ENCODE results near the gene KRTAP7-1. TPM values are rescaled to one million over a fixed set of nuclear protein-coding genes. Genes with fewer than 3 reads are reported as not detected.

Gene KRTAP7-1
- polyA plus RNA-seq, 1 donor: not detected

DNA sequence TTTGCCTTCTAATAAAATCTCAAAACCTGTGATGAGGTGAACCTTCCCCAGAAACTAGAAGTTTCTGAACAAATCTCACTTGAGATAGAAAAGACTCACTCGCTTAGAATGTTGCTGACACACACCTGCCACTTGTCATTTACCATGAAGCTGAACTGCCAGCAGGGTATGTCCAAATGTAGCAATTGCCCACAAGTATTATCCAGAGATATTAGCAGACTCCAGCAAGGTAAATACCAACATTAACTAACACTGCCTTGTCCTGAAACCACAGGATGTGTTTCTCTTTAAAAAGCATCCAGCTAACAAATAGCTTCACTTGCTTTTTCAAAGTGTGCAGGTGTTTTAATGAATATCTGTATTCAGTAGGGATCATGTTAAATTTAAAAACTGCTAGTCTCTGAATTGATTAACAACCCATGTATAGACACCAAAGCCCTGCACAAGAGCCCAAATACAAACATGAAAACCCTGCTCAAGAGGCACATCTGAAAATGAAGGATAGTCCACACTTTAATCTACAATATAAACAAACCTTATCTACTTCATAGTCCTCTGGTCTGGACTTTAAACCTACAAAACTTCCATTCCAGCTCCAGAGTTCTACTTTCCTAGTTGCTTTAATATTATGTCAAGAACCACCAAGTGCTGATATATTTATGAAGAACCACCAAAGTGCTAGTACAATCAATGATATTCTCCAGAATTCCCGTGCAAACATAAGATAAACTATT, 35.8 kb downstream of the KRTAP7-1 start:
- 43% methylated on average over 1 of the region's 2 CpGs for WGBS (ENCODE audit: insufficient coverage, low lambda C conversion rate)
- Histone ChIP-seq H3K27ac (ENCODE audit: low read length) (no peak overlapping the region), H3K36me3 (ENCODE audit: control insufficient read depth, insufficient read depth, low read length) (no peaks in the 10 kb centered on the region), H3K4me1 (ENCODE audit: control insufficient read depth, insufficient read depth, low read length) (peaks cover 3% of the 10 kb centered on the region), H3K27me3 (ENCODE audit: control insufficient read depth, insufficient read depth, low read length) (no peaks in the 10 kb centered on the region), H3K9me3 (ENCODE audit: control insufficient read depth, low read depth, low read length) (no peaks in the 10 kb centered on the region), H3K4me3 (ENCODE audit: low read length) (no peak overlapping the region)
- peak in 1 of 2 donors; percentile 4 for DNase-seq

DNA sequence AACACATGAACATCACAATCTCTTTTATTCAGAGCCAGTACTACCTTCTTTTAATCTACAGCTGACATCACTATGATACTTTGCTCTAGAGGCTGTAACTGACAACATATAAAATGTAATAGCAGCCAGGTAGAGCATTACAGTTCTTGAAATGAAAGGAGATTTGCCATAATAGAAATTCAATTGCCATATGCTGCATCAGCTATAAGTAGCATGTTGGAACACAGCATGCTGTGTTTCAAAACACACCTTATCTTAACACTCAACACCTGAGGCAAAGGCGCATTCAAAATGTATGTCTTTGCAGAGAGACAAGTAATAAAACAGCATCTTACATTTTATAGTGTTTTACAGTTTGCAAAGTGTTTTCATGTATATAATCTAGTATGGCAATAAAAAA, 50.3 kb downstream of the KRTAP7-1 start:
- DNase-seq: no peak
- Histone ChIP-seq H3K9me3 (ENCODE audit: control insufficient read depth, low read depth, low read length) (no peaks in the 10 kb centered on the region), H3K4me3 (ENCODE audit: low read length) (no peak overlapping the region), H3K36me3 (ENCODE audit: control insufficient read depth, insufficient read depth, low read length) (no peaks in the 10 kb centered on the region), H3K27ac (ENCODE audit: low read length) (no peak overlapping the region), H3K4me1 (ENCODE audit: control insufficient read depth, insufficient read depth, low read length) (no peaks in the 10 kb centered on the region), H3K27me3 (ENCODE audit: control insufficient read depth, insufficient read depth, low read length) (no peaks in the 10 kb centered on the region)
- WGBS (ENCODE audit: insufficient coverage, low lambda C conversion rate): 80% methylated on average over 1 of the region's 1 CpG

Other genes starting within 250 kb of the KRTAP7-1 start
- gene KRTAP22-2, start 239.4 kb downstream of the KRTAP7-1 start, polyA plus RNA-seq: not detected
- gene KRTAP6-3, start 237.3 kb downstream of the KRTAP7-1 start, polyA plus RNA-seq: not detected
- not detected for gene KRTAP6-2, start 230.9 kb downstream of the KRTAP7-1 start, polyA plus RNA-seq
- not detected for gene KRTAP22-1, start 228.7 kb downstream of the KRTAP7-1 start, polyA plus RNA-seq
- not detected for gene KRTAP6-1, start 215.8 kb downstream of the KRTAP7-1 start, polyA plus RNA-seq
- gene KRTAP20-1, start 213.3 kb downstream of the KRTAP7-1 start, polyA plus RNA-seq: not detected
- not detected for gene KRTAP20-4, start 209.1 kb downstream of the KRTAP7-1 start, polyA plus RNA-seq
- gene KRTAP20-2, start 194.6 kb downstream of the KRTAP7-1 start, polyA plus RNA-seq: not detected
- not detected for gene KRTAP20-3, start 186.9 kb downstream of the KRTAP7-1 start, polyA plus RNA-seq
- gene KRTAP21-3, start 111.0 kb downstream of the KRTAP7-1 start, polyA plus RNA-seq: not detected
- not detected for gene KRTAP21-2, start 82.5 kb downstream of the KRTAP7-1 start, polyA plus RNA-seq
- not detected for gene KRTAP21-1, start 74.3 kb downstream of the KRTAP7-1 start, polyA plus RNA-seq
- gene KRTAP8-1, start 16.5 kb downstream of the KRTAP7-1 start, polyA plus RNA-seq: not detected
- not detected for gene KRTAP11-1, start 51.8 kb upstream of the KRTAP7-1 start, polyA plus RNA-seq
- gene KRTAP19-8, start 208.7 kb upstream of the KRTAP7-1 start, polyA plus RNA-seq: not detected